Measurements from ENCODE around the gene USO1. TPM values are rescaled to one million over a fixed set of nuclear protein-coding genes. Genes with fewer than 3 reads are reported as not detected.
A peak's percentile ranks its signal among the peaks of the same experiment; 100 is the strongest.
"Not testable (repeated sequence)": the region's sequence is repeated elsewhere in the genome, so short reads cannot be mapped to it uniquely, and the experiment has no call there.

Gene USO1
- total RNA-seq, 3 donors from 2014 or later: 28.1 to 31.6 (median 30.1) TPM

- DNase-seq: no peak
- peak overlapping the region; percentile 3 for H3K4me3 Mint-ChIP-seq
Observed at GRCh38 chr4:75698162-75698962, 26.0 kb upstream of the USO1 start.

GRCh38 chr4:75698963-75699228 is 25.5 kb upstream of the USO1 start:
- Mint-ChIP-seq H3K4me1 (ENCODE audit: low read depth) (peaks cover 35% of the 10 kb centered on the region), H3K27me3 (ENCODE audit: low read depth) (no peaks in the 10 kb centered on the region), H3K4me3 (no peak overlapping the region), H3K9me3 (no peaks in the 10 kb centered on the region), H3K36me3 (ENCODE audit: insufficient read depth) (peaks cover 3% of the 10 kb centered on the region)
- ATAC-seq (peak; percentile 59 to 62), DNase-seq (no peak)

More at GRCh38 chr4:75698162-75698962, 26.0 kb upstream of the USO1 start:
- H3K4me1 Mint-ChIP-seq (ENCODE audit: low read depth): peaks cover 35% of the 10 kb centered on the region
- no peaks in the 10 kb centered on the region for H3K27me3 Mint-ChIP-seq (ENCODE audit: low read depth)
- peaks cover 4% of the 10 kb centered on the region for H3K36me3 Mint-ChIP-seq (ENCODE audit: insufficient read depth)
- no peaks in the 10 kb centered on the region for H3K9me3 Mint-ChIP-seq
- peak; percentile 64 to 81 for ATAC-seq

- ATAC-seq (peak; percentile 29 to 51), DNase-seq (no peak)
- H3K27me3 Mint-ChIP-seq (ENCODE audit: low read depth): no peaks in the 10 kb centered on the region
- H3K36me3 Mint-ChIP-seq (ENCODE audit: insufficient read depth): no peaks in the 10 kb centered on the region
- H3K9me3 Mint-ChIP-seq: no peaks in the 10 kb centered on the region
- no peak overlapping the region for H3K4me3 Mint-ChIP-seq
- H3K4me1 Mint-ChIP-seq (ENCODE audit: low read depth): peaks cover 35% of the 10 kb centered on the region
Observed at GRCh38 chr4:75699299-75699698, 25.1 kb upstream of the USO1 start.

DNA sequence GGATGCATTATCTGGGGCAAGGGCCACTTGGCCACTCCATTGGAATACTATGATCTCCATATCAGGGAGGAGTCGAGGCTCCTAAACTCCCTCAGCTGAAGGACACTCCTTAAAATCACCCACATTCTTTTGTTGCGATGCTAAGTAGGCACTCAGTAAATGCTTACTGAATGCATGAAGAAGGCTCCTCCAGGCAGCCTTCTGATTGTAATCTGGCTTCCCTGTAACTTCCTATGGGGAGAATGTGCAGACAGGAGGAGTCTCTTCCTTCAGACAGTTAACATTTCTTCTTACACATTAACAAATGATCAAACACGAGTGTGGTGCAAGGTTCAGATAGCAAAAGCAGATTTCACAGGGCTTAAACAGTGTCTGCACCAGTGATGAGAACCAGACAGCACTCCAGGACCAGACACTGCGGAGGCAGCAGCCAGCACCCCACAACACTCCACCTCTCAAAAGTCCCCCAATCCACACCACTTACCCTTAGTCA is 21.4 kb upstream of the USO1 start:
- ATAC-seq: no peak
- no peaks in the 10 kb centered on the region for H3K9me3 Mint-ChIP-seq
- no peak overlapping the region for H3K4me3 Mint-ChIP-seq
- H3K4me1 Mint-ChIP-seq (ENCODE audit: low read depth): peaks cover 16% of the 10 kb centered on the region
- DNase-seq: no peak
- no peaks in the 10 kb centered on the region for H3K36me3 Mint-ChIP-seq (ENCODE audit: insufficient read depth)
- no peaks in the 10 kb centered on the region for H3K27me3 Mint-ChIP-seq (ENCODE audit: low read depth)

DNA sequence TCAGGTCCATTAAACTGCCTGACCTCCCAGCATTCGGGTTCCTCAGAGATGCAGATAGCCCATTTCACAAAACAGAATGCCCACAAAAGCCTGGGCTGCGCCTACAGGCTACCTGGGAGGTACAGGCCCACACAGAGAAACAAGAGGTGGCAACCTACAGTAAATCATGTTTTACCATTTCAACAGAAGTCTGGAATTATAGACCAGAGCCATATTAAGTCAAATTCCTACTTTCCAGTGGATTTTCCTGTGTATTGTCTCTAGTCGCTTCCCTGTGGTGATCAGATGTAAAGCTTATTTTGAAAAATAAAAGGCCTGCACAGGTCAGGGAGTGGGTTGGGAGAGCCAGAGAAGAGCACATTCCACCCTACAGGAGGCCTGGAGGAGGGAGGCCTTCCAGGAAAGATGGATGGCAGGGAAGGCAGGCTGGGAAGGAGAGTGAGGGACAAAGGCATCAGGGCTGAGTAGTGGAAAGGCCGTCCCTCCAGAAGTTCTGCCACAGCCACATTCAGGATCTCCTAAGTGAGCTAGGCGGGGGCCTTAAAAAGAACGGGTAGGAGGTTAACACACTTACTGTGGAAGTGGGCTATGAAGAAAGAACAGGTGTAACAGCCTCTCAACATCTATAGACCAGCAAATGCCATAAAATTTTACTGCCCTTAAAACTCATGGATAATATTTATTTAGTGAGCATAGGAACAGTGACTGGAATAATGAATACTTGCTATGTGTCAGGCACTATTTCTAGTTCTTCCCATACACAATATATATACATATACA is 19.0 kb upstream of the USO1 start:
- peaks cover 5% of the 10 kb centered on the region for H3K4me1 Mint-ChIP-seq (ENCODE audit: low read depth)
- H3K4me3 Mint-ChIP-seq: no peak overlapping the region
- H3K9me3 Mint-ChIP-seq: no peaks in the 10 kb centered on the region
- H3K27me3 Mint-ChIP-seq (ENCODE audit: low read depth): no peaks in the 10 kb centered on the region
- no peaks in the 10 kb centered on the region for H3K36me3 Mint-ChIP-seq (ENCODE audit: insufficient read depth)
- DNase-seq: no peak
- no peak for ATAC-seq

DNA sequence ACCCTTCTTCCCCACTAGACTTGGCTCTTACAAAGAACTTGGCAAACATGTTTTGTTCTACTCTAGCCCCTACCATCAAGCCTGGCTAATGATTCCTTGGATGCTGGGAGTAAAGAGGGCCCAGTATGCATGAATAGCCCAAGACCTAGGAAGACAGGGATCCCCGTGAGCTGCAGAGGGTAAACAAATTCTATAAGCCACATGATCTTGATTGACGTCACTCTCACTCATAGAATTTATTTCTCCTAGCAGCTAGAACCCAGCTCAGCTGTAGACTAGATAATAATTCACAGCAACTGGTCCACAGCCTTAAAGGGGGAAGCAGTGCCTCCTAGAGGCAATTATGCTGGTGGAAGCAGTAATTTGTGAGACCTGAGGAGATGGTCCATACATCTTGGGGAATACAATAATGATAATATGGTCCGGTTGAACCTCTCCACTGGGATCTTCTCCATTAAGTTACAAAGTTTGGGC is 16.1 kb upstream of the USO1 start:
- Mint-ChIP-seq H3K4me3 (no peak overlapping the region), H3K27me3 (ENCODE audit: low read depth) (no peaks in the 10 kb centered on the region), H3K4me1 (ENCODE audit: low read depth) (peaks cover 5% of the 10 kb centered on the region), H3K9me3 (no peaks in the 10 kb centered on the region), H3K36me3 (ENCODE audit: insufficient read depth) (no peaks in the 10 kb centered on the region)
- ATAC-seq: peak; percentile 51 to 78
- peak; percentile 13 for DNase-seq

DNA sequence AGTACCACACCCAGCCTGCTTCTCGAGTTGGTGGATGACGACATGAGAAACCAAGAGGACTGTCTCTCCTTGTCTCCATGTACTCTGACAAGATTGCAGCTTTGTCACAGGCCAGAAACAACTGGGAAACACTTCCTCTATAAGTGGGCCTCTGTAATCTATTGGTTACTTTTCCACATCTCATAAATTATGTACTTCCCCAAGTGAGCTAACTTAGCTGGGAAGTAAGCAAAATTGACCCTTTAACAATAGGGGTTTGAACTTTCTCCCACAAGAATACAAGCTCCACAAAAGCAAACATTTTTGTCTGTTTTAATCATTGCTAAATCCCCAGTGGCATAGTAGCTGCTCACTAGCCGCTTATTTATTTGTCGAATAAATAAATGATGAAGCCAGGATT is 14.1 kb upstream of the USO1 start:
- Mint-ChIP-seq H3K36me3 (ENCODE audit: insufficient read depth) (no peaks in the 10 kb centered on the region), H3K4me3 (no peak overlapping the region), H3K9me3 (no peaks in the 10 kb centered on the region), H3K4me1 (ENCODE audit: low read depth) (peaks cover 5% of the 10 kb centered on the region), H3K27me3 (ENCODE audit: low read depth) (no peaks in the 10 kb centered on the region)
- DNase-seq: no peak
- ATAC-seq: no peak

- no peak for ATAC-seq
Observed at GRCh38 chr4:75714011-75714410, 10.4 kb upstream of the USO1 start.

DNA sequence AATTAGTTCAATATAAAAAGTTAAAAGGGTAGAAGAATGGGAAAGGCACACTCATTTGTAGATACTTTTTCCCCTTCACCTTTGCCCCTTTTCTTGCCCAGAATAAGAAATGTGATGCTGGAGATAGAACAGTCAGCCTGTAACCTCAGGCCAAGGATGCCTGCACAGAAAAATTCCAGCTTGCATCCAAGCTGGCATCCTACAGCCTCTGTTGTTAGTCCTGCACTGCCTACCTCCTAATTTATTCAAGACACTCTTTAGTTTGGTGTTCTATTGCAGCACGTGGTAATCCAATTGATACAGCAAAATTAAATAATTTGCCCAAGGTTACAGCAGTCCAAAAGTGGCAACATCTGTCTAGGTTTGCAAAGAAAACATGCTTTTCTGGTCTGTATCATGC is 9.7 kb upstream of the USO1 start:
- ATAC-seq: no peak
- Mint-ChIP-seq H3K9me3 (no peaks in the 10 kb centered on the region), H3K27me3 (ENCODE audit: low read depth) (no peaks in the 10 kb centered on the region), H3K4me1 (ENCODE audit: low read depth) (no peaks in the 10 kb centered on the region), H3K4me3 (no peak overlapping the region), H3K36me3 (ENCODE audit: insufficient read depth) (peaks cover 2% of the 10 kb centered on the region)
- DNase-seq: no peak

More at GRCh38 chr4:75714011-75714410, 10.4 kb upstream of the USO1 start:
- no peak overlapping the region for H3K4me3 Mint-ChIP-seq
- H3K9me3 Mint-ChIP-seq: no peaks in the 10 kb centered on the region
- no peaks in the 10 kb centered on the region for H3K4me1 Mint-ChIP-seq (ENCODE audit: low read depth)
- no peaks in the 10 kb centered on the region for H3K27me3 Mint-ChIP-seq (ENCODE audit: low read depth)
- peaks cover 2% of the 10 kb centered on the region for H3K36me3 Mint-ChIP-seq (ENCODE audit: insufficient read depth)
- no peak for DNase-seq

DNA sequence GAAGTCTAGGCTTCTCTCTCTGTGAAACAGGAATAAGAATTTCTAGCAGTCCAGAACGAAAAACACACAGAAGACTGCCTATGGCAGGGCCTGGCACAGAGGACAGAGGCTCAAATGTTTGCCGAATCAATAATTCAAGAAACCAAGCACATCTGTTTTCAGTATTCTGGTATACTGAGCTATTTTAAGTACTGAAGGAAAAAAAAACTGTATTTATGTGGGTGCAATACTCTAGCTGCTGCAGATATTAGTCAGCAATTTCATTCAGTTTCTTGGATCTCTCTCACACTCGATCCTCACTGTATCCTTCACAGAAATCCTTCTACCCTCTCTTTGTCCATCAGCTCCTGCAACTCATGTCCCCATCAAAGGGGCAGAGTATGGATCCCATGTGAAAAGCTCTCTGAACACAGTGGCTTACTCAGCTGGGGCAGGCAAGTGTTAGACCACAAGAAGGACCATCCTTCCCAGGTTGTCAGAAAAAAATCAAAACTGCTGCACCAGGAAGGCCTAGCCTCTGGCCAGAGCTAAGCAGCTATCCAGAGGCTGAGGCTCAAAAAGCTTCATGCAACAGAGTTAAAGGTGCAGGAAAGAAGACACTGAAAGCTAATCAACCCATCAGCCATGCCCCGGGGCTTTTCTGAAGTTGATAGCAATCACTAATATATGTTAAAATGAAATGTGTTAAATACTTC is 9.1 kb upstream of the USO1 start:
- peaks cover 2% of the 10 kb centered on the region for H3K36me3 Mint-ChIP-seq (ENCODE audit: insufficient read depth)
- ATAC-seq: no peak
- H3K4me1 Mint-ChIP-seq (ENCODE audit: low read depth): no peaks in the 10 kb centered on the region
- no peaks in the 10 kb centered on the region for H3K27me3 Mint-ChIP-seq (ENCODE audit: low read depth)
- no peak overlapping the region for H3K4me3 Mint-ChIP-seq
- no peaks in the 10 kb centered on the region for H3K9me3 Mint-ChIP-seq
- DNase-seq: no peak

DNA sequence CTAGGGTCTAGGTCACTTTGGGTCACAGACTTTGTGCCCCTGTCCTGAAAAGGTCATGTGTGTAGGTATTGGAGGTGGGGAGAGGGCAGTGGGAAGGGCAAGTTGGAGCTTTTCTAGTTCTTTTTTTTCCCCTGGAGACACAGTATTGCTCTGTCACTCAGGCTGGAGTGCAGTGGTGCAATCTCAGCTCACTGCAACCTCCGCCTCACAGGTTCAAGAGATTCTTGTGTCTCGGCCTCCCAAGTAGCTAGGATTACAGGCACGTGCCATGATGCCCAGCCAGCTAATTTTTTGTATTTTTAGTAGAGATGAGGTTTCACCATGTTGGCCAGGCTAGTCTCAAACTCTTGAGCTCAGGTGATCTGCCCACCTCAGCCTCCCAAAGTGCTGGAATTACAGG is 8.3 kb upstream of the USO1 start:
- H3K27me3 Mint-ChIP-seq (ENCODE audit: low read depth); H3K36me3 Mint-ChIP-seq (ENCODE audit: insufficient read depth); DNase-seq; H3K9me3 Mint-ChIP-seq; H3K4me1 Mint-ChIP-seq (ENCODE audit: low read depth); H3K4me3 Mint-ChIP-seq; ATAC-seq: not testable (repeated sequence)

GRCh38 chr4:75717408-75717807 is 7.0 kb upstream of the USO1 start:
- H3K9me3 Mint-ChIP-seq: no peaks in the 10 kb centered on the region
- DNase-seq (no peak), ATAC-seq (no peak)
- peaks cover 2% of the 10 kb centered on the region for H3K36me3 Mint-ChIP-seq (ENCODE audit: insufficient read depth)
- H3K4me1 Mint-ChIP-seq (ENCODE audit: low read depth): peaks cover 9% of the 10 kb centered on the region
- H3K4me3 Mint-ChIP-seq: no peak overlapping the region
- H3K27me3 Mint-ChIP-seq (ENCODE audit: low read depth): no peaks in the 10 kb centered on the region

DNA sequence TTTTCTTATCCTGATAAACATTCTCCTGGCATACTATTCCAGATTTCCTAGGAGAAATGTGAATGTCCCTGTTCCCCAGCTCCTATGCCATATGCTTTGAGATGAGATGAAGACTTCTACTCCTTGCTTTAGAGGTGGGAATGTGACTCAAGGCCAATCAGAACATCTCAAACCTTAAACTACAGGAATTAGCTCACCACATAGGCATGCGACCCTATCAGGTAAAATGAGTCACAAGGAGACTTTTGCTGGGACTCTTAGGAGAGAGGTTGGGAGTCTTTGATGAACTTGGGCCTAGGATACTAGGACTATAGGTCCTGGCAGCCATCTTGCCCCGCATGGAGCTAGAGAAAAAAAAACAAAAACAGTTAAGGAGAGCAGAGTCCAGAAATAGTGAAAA is 5.8 kb upstream of the USO1 start:
- no peak for ATAC-seq
- peaks cover 18% of the 10 kb centered on the region for H3K4me1 Mint-ChIP-seq (ENCODE audit: low read depth)
- no peaks in the 10 kb centered on the region for H3K9me3 Mint-ChIP-seq
- no peak for DNase-seq
- peaks cover 2% of the 10 kb centered on the region for H3K36me3 Mint-ChIP-seq (ENCODE audit: insufficient read depth)
- H3K27me3 Mint-ChIP-seq (ENCODE audit: low read depth): no peaks in the 10 kb centered on the region
- H3K4me3 Mint-ChIP-seq: no peak overlapping the region

DNA sequence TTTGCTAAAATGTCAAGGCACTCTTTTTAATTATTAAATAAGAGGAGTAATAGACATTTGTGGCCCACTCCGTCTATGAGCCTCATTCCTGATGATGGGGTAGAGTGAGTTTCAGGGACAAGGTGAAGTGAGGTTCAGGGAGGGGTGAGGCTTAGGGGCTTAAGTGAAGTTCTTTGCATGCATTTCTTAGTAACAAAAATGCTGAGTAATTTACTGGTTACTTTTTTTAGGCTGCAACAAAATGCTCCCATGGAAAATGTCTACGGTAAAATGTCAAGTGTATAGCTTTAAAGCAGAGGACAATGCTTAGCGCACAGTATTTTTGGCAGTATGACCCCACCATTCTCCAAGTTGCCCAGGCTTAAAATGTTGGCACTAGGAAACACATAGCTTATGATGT is 2.0 kb upstream of the USO1 start:
- H3K4me1 Mint-ChIP-seq (ENCODE audit: low read depth): peaks cover 45% of the 10 kb centered on the region
- ATAC-seq: no peak
- H3K36me3 Mint-ChIP-seq (ENCODE audit: insufficient read depth): no peaks in the 10 kb centered on the region
- H3K4me3 Mint-ChIP-seq: no peak overlapping the region
- DNase-seq: no peak
- H3K9me3 Mint-ChIP-seq: no peaks in the 10 kb centered on the region
- H3K27me3 Mint-ChIP-seq (ENCODE audit: low read depth): no peaks in the 10 kb centered on the region

All from activated T-cell treated with anti-CD3 and anti-CD28 coated beads, Interleukin-2, amount 50 U/mL, for 4 hours (primary cell).